ENCODE measurements around the gene MLN. TPM values are rescaled to one million over a fixed set of nuclear protein-coding genes. Genes with fewer than 3 reads are reported as not detected.
A peak's percentile ranks its signal among the peaks of the same experiment; 100 is the strongest.

Gene MLN
- total and polyA plus RNA-seq, 8 donors = 0.28 TPM; not detected in 7

DNA sequence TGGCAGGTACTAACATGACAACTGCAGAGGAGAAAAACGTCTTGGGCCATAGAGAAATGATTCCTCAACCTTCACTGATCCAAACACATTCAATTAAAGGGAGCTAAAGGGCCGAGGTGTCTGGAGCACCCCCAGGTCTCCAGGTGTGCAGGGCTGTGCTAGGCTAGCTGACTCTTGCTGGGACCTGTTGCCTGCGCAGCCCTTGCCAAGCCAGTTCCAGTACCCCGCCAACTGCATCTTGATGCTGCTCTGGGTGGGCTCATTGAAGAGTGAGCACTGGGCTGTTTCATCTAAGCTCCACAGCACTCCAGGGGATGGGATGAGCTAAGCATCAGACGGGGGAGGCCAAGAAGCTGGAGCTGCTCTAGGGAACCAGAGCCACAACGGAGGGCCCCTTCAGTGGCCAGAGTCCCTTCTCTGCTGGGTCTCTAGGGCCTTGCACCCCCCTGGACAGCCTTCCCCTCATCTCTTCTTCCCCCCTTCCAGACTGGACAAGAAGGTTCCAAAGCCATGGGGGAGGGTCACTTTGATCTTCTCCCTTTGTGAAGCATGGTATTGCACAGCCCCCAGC, 30.8 kb downstream of the MLN start:
- H3K9me3 ChIP-seq = no peaks in the 10 kb centered on the region
- H3K36me3 ChIP-seq = peaks cover 0 to 64% of the 10 kb centered on the region in 2 donors
- H3K27me3 ChIP-seq = peaks cover 0 to 5% of the 10 kb centered on the region in 2 donors
- TF ChIP-seq, protein P1, sequence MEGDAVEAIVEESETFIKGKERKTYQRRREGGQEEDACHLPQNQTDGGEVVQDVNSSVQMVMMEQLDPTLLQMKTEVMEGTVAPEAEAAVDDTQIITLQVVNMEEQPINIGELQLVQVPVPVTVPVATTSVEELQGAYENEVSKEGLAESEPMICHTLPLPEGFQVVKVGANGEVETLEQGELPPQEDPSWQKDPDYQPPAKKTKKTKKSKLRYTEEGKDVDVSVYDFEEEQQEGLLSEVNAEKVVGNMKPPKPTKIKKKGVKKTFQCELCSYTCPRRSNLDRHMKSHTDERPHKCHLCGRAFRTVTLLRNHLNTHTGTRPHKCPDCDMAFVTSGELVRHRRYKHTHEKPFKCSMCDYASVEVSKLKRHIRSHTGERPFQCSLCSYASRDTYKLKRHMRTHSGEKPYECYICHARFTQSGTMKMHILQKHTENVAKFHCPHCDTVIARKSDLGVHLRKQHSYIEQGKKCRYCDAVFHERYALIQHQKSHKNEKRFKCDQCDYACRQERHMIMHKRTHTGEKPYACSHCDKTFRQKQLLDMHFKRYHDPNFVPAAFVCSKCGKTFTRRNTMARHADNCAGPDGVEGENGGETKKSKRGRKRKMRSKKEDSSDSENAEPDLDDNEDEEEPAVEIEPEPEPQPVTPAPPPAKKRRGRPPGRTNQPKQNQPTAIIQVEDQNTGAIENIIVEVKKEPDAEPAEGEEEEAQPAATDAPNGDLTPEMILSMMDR (IDR thresholded peaks at IDR 0.05) = no peak
- H3K4me3 ChIP-seq = no peak overlapping the region
- intact Hi-C loops (cut with DNase I) = loop anchor here in 1 of 2 donors (5.0 to 10.0 kb wide), 2 partner anchors 252 to 379 kb away; no protein-coding TSS in a partner anchor
- no peak overlapping the region for H3K27ac ChIP-seq
- H3K4me1 ChIP-seq = peaks cover 6 to 38% of the 10 kb centered on the region in 2 donors
- DNase-seq (peak in 1 of 4 donors; percentile 39), ATAC-seq (no peak)

DNA sequence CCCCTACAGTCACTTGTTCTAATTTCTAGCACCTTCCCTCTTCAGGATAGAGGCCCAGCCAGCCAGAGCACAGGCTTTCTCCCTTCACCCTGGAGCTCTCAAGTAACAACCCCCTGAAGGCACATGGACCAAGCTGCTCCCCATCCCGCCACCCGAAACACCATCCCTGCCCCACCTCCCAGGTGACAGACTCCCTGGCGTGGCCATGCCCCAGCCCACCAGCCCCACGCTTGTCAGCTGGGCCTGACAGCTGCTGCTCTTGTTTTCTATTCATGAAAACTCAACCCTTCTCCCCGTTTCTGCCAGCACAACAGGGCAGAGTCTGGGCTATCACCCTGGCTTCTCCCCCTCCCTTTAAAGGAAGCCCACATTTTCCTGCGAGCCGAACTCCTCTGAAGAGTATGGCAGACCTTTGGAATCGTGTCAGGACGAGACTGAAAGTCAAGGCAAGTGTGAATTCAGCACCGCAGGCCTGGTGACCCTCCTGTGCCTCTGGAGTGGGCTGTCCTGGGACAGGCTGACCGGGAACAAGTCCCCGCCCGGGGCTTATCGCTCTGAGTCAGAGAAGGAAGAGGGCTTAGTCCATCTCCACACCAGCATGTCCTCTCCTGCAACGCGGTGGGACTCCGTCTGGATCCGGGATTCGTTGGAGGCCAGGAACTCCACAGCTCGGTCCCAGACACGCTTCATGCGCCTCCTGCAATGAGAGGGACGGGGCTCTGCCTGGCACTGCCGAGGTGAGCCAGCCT, 31.5 kb downstream of the MLN start:
- peaks cover 0 to 56% of the 10 kb centered on the region in 2 donors for H3K36me3 ChIP-seq
- peaks cover 6 to 38% of the 10 kb centered on the region in 2 donors for H3K4me1 ChIP-seq

DNA sequence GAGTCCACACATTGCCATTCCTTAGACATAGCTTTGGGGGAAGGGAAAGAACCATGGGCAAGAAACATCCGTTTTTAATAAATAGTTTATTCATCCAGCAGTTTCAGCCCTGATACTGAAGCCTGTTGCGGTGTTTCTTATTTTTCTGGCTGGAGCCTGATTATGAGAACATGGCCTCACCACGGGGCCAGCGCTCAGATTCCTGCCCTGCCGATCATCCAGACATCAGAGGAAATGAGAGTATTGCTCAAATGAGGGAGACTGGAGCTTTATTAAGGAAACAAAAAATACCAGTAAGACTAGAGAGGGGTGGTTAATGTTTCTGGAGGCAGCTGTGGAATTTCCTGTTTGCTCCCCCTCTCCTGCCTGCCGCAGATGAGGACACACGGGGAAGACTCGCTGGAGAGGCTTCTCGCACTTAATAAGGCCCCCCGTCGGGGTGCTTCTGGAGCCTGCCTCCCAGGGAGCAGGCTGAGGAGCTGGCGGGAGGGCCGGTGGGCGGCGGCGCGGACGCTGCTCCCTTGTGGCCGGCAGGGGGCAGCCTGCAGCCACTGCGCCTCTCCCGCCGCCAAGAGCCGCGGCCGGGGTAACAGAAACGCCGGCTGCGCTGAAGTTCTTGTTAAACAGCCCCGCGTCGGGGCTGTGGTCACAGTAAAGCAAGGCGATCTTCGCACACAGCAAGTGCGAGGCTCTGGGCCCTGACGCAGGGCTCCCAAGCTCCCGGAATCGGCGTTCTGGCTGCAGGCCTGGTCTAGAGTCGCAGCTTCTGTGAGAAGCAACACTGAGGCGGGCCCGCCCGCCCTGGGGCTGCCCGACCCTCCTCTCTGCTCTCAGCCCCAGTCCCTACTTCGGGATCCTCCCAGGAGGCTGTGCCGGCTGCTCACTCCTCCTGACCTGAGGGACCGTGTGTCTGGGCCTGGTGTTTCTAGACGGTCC, 32.4 kb downstream of the MLN start:
- H3K27me3 ChIP-seq = peaks cover 0 to 5% of the 10 kb centered on the region in 2 donors
- peaks cover 6 to 38% of the 10 kb centered on the region in 2 donors for H3K4me1 ChIP-seq
- intact Hi-C loops (cut with DNase I) = loop anchor here in 1 of 2 donors (5.0 to 10.0 kb wide), 2 partner anchors 253 to 381 kb away; no protein-coding TSS in a partner anchor
- DNase-seq (peak; percentile 71 to 94 (median 90)), ATAC-seq (peak; percentile 91)
- TF ChIP-seq, protein P1 (IDR thresholded peaks at IDR 0.05) = peak; percentile 92 to 97
- peaks cover 0 to 48% of the 10 kb centered on the region in 2 donors for H3K36me3 ChIP-seq
- H3K9me3 ChIP-seq = no peaks in the 10 kb centered on the region
- no peak overlapping the region for H3K4me3 ChIP-seq
- H3K27ac ChIP-seq = peak overlapping the region; percentile 45 to 63

More for the DNA sequence above, 31.5 kb downstream of the MLN start:
- no peak for ATAC-seq
- no peaks in the 10 kb centered on the region for H3K9me3 ChIP-seq
- DNase-seq = peak in 1 of 4 donors; percentile 74
- H3K27me3 ChIP-seq = peaks cover 0 to 5% of the 10 kb centered on the region in 2 donors
- TF ChIP-seq, protein P1 (IDR thresholded peaks at IDR 0.05) = no peak
- peak overlapping the region; percentile 45 to 63 for H3K27ac ChIP-seq
- H3K4me3 ChIP-seq = no peak overlapping the region
- intact Hi-C loops (cut with DNase I) = loop anchor here in 1 of 2 donors (5.0 to 10.0 kb wide), 2 partner anchors 253 to 380 kb away; no protein-coding TSS in a partner anchor

DNA sequence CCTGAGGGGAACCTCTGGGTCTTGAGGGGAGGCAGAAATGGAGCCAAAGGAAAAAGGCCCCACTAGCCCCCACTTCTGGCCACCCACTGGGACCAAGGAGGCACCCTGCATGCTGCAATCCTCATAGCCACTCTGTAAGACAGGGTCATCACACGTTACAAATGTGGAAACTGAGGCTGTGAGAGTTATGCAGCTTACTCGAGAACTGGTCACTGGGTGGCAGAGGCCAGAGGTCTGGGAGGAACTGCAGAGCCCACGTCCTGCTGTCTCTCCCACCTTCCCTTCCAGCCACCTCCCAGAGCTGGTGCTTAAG, 33.0 kb downstream of the MLN start:
- Histone ChIP-seq H3K27me3 (peaks cover 0 to 5% of the 10 kb centered on the region in 2 donors), H3K9me3 (no peaks in the 10 kb centered on the region), H3K4me3 (no peak overlapping the region), H3K27ac (peak overlapping the region; percentile 45 to 63), H3K36me3 (peaks cover 0 to 42% of the 10 kb centered on the region in 2 donors), H3K4me1 (peaks cover 6 to 38% of the 10 kb centered on the region in 2 donors)
- TF ChIP-seq, protein P1 (IDR thresholded peaks at IDR 0.05) = no peak
- intact Hi-C loops (cut with DNase I) = loop anchor here in 1 of 2 donors (5.0 to 10.0 kb wide), 2 partner anchors 254 to 382 kb away; no protein-coding TSS in a partner anchor
- ATAC-seq = peak; percentile 2
- DNase-seq = no peak

Data from left lung (tissue), 10 donors.